HG02938 (cell line): ENCODE measurements around the gene TICAM1.
"Not testable (repeated sequence)": the region's sequence is repeated elsewhere in the genome, so short reads cannot be mapped to it uniquely, and the experiment has no call there.

ENCODE experiments used
- ATAC-seq: cut with Tn5 transposase; IDR thresholded peaks from one replicate; pipeline ENCODE4 v1.9.1; 2021; ENCODE audit warnings: mild to moderate bottlenecking, moderate library complexity; ENCODE audit not compliant: unreplicated experiment

TICAM1 gene

DNA sequence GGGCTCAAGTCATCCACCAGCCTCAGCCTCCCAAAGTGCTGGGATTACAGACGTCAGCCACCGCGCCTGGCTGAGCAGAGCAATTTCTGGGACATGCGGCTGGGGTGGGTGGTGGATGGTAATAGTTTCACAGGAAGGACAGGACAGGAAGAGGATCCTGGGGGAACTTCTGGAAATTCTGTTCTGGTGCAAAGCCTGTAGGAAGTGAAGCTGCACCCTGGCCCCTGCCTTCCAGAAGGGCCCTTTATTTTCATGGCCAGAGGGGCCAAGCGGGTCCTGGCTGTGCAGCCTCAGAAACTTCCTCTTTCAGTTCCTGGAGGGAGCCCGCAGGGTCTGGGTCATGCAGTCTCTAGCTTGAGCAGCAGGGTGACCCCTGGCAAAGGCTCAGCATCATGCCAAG lies 24.3 kb downstream of the TICAM1 start:
- ATAC-seq: no peak

DNA sequence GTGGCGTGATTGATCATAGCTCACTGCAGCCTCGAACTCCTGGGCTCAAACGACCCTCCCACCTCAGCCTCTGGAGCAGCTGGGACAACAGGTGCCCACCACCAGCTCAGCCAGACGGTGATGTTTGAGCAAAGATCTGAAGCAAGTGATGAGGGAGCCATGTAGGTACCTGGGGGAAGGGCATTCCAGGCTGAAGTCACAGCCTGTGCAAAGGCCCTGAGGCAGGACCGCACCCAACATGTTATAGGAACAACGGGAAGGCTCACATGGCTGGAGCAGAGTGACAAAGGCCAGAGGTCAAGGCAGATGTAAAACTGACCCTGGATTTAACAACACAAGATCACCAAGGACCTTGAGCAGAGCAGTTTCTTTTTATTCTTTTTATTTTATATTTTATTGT lies 25.1 kb downstream of the TICAM1 start:
- no peak for ATAC-seq

DNA sequence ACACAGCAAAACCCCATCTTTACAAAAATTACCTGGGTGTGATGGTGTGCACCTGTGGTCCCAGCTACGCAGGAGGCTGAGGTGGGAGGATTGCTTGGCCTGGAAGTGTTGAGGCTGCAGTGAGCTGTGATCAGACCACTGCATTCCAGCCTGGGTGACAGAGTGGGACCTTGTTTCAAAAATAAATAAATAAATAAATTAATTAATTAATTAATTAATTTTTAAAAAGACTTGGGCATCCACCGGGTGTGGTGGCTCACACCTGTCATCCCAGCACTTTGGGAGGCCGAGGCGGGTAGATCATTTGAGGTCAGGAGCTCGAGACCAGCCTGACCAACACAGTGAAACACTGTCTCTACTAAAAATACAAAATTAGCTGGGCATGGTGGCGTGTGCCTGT lies 26.4 kb downstream of the TICAM1 start:
- not testable (repeated sequence) for ATAC-seq

DNA sequence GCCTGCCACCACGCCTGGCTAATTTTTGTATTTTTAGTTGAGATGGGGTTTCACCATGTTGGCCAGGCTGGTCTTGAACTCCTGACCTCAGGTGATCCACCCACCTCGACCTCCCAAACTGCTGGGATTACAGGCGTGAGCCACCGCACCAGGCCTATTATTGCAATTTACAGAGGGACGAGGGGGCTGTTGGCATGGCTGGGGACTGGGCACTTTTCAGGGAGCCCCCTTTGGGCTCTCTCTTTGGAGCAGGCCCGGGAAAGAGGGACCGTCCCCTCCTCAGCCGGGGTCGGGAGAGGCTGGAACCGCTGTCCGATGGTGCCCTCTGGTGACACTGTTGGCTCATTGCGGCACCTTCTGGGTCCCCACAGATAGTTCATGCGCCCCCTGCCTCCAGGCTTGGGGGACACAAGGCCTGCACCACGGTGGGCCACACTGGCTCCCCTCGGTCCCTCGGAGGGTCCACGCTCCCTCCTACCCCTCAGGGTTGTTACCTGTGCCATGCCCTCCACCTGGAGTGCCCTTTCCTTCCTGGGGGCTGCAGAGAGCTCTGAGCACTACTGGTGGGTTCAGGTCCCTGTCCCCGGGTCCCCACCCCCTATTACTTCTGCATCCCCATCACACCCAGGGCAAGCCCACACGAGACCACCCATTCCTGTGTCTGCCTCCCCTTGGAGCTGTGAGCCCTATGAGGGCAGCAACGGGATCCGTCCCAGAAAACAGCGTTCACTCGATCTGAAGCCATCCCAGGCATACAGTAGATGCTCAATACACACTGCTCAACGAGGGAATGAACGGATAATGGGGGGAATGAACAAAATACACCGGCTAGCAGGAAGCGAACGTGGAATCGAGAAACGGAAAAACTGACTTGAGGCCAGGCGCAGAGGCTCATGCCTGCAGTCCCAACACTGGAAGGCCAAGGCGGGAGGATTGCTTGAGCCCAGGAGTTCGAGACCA lies 27.5 kb downstream of the TICAM1 start:
- ATAC-seq: no peak

DNA sequence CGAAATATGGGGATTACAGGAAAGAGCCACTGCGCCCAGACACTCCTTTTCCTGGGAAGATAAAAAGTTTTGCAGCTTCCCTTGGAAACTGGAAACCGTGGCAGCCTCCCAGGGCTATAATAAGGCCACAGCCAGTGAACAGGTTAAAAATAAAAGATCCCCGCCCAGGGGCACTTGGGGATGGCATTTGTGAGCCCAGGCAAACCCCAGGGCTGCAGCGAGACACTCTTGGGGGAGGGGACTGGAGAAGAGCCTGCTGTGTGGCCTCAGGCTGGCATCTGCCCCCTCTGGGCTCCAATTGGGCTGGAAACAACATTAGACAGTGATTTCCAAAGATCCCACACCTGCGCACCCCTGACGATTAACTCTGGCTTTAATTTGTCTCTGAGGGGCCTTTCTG lies 28.8 kb downstream of the TICAM1 start:
- ATAC-seq: no peak

DNA sequence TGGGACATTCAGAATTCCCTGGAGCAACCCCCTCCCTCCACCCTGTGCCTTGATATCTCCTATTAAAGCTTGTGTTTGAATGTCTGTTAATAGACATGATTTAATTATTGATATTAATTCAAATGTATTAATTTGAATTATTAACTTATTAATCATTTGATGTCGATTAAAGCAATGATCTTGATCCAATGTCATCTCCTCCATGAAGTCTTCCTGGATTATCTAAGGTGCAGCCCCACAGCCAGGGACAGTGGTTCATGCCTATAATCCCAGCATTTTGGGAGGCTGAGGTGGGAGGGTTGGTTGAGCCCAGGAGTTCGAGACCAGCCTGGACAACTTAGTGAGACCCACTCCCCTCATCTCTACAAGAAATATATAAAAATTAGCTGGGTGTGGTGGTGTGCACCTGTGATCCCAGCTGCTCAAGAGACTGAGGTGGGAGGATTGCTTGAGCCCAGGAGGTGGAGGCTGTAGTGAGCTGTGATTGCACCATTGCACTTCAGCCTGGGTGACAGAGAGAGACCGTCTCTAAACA lies 30.4 kb downstream of the TICAM1 start:
- no peak for ATAC-seq

DNA sequence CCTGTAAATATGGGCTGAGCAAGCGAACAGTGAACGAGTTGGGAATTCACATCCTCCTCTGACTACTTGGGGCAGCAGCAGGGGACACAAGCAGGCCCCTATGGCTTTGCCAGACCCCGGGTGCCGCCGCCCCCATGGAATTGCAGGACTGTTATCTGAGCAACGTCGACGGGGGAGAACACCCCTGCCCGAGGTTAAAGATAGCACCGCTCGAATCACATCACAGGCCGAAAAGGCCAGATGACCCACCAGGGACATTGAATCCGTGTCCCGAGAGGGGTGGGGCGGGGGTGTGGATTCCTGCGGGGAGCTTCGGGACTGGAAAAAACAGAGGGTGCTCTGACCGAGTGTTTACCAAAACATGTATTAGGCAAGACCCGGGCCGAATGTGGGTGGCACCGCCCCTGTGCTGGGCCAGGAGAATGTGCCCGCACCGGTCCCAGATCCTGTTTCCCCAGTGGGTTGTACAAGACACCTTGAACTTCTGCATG lies 30.9 kb downstream of the TICAM1 start:
- ATAC-seq: no peak

DNA sequence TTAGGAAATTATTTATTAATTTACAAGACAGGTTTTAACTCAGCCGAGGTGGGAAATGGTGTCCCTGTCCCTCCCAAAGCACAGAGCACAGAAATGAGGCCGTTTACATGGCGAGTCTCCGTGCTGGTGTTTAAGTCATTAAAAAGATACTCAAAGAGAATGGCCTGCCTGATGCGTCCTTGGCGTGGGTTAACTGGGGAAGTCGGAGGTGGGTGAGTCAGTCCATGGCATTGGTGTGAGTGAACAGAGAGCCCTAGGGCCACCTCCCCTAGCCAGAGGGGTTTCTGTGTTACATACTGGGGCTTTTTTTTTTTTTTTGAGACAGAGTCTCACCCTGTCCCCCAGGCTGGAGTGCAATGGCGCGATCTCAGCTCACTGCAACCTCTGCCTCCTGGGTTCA lies 36.1 kb downstream of the TICAM1 start:
- ATAC-seq: no peak

DNA sequence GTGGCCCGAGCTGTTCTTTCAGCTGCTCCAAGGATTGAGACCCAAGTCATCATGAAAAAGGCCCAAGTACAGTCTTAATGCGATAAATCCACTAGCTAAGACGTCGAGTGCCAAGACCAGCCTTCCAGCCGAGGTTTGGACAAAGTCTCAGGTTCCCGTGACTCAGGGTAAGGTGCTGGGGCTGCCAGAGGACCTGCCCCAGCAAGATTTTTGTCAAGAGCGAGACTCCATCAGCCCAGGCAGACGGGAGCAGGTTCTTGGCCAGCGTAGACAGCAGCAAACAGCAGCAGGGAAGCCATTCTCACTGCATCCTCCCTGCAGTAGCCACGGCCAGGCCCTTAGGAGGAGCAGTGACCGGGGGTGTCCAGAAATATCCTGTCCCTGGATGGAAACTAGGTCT lies 36.5 kb downstream of the TICAM1 start:
- ATAC-seq: no peak

DNA sequence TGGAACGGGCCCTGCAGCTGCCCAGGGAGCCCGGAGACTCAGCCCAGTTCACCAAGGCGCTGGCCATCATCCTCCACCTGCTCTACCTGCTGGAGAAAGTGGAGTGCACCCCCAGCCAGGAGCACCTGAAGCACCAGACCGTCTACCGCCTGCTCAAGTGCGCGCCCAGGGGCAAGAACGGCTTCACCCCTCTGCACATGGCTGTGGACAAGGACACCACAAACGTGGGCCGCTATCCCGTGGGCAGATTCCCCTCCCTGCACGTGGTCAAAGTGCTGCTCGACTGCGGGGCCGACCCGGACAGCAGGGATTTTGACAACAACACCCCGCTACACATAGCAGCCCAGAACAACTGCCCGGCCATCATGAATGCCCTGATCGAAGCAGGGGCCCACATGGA lies 38.2 kb downstream of the TICAM1 start:
- ATAC-seq: not testable (repeated sequence)

DNA sequence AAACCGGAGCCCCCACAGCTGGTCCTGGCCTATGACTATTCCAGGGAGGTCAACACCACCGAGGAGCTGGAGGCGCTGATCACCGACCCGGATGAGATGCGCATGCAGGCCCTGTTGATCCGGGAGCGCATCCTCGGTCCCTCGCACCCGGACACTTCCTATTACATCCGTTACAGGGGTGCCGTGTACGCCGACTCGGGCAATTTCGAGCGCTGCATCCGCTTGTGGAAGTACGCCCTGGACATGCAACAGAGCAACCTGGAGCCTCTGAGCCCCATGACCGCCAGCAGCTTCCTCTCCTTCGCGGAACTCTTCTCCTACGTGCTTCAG lies 38.7 kb downstream of the TICAM1 start:
- ATAC-seq: not testable (repeated sequence)

DNA sequence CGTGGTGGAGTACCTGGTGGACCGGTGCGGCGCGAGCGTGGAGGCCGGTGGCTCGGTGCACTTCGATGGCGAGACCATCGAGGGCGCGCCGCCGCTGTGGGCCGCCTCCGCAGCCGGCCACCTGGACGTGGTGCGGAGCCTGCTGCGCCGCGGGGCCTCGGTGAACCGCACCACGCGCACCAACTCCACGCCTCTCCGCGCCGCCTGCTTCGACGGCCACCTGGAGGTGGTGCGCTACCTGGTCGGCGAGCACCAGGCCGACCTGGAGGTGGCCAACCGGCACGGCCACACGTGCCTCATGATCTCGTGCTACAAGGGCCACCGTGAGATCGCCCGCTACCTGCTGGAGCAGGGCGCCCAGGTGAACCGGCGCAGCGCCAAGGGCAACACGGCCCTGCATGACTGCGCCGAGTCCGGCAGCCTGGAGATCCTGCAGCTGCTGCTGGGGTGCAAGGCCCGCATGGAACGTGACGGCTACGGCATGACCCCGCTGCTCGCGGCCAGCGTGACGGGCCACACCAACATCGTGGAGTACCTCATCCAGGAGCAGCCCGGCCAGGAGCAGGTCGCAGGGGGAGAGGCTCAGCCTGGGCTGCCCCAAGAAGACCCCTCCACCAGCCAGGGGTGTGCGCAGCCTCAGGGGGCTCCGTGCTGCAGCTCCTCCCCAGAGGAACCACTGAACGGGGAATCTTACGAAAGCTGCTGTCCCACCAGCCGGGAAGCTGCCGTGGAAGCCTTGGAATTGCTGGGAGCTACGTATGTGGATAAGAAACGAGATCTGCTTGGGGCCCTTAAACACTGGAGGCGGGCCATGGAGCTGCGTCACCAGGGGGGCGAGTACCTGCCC lies 39.3 kb downstream of the TICAM1 start:
- ATAC-seq: not testable (repeated sequence)

DNA sequence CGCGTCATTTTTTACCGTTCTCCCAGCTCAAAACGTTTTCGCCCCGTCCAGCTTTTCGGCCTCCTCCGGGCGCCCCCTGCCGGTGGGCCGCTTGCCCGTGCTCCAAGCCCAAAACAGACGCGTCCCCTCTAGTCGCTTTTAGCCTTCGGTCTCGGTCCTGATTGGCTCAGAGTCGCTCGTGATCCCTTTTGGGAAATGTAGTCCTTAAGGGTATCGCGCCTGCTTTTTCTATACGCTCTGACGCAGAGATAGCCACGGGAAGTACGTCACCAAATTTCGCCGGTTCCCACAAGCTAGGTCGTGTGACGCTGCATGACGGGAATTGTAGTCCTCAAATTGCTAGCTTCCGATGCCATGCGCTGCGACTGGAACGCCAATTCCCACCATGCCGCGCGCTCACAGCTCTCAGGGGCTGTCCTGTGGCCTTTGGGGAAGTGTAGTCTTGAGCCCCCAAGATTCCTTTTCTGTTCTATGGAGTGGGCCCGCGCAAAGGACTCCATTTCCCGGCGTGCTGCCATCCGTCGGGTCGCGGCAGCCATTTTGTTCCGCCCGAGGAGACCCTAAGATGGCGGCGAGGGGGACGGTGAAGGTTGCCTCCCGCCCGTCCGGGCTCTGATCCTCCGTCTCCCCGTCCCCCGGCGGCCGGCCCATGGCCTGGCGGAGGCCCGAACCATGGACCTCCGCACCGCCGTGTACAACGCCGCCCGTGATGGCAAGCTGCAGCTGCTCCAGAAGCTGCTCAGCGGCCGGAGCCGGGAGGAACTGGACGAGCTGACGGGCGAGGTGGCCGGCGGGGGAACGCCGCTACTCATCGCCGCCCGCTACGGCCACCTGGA lies 40.1 kb downstream of the TICAM1 start, which contains the start of gene FEM1A:
FEM1A (plus strand) TSS at position 552 of the 836 bp plus-strand sequence; CDS start at position 673, 121 bp downstream.
- peak; percentile 94 for ATAC-seq

DNA sequence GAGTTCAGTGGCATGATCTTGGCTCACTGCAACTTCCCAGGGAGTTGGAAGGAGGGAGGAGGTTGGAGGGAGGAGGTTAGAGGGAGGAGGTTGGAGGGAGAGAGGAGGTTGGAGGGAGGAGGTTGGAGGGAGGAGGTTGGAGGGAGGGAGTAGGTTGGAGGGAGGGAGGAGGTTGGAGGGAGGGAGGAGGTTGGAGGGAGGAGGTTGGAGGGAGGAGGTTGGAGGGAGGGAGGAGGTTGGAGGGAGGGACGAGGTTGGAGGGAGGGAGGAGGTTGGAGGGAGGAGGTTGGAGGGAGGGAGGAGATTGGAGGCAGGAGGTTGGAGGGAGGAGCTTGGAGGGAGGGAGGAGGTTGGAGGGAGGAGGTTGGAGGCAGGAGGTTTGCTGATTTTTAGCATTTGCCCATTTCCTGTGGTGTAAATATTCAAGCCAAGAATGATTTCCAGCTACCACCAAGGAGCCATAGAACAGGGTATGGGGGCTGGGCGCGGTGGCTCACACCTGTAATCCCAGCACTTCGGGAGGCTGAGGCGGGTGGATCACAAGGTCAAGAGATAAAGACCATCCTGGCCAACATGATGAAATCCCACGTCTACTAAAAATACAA lies 45.0 kb downstream of the TICAM1 start:
- not testable (repeated sequence) for ATAC-seq

DNA sequence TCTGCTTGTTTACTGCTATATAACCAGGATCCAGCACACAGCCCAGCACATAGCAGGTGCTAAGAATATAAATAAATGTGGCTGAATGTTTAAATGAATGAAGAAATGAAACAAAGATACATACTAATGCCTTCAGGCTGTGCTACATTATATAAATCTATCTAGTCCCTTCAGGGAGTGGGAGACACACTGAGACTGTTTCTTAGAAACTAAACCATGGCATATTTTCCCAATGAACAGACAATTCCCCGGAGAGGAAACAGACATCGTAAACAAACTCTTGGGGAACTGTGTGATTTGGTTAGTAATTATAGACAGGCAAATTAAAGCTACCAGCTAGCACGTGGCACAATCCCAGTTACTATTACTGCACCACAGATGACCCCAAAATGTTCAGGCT lies 49.7 kb downstream of the TICAM1 start:
- no peak for ATAC-seq

DNA sequence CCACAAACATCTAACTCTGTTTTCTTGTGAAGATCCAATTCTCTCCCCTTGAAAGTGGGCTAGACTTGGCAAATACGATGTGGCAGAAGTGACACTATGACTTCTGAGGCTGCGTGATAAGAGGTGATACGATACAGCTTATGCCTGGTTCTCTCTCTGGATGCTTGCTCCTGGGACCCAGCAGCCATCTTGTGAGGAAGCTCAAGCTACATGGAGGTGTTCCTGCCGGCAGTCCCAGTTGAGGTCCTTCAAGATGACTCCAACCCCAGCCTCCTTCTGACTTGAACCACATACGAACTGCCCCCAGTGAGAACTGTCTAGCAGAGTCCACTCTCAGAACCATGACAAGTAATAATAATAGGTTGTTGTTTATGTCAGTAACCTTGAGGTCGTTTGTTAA lies 50.7 kb downstream of the TICAM1 start:
- ATAC-seq: no peak

DNA sequence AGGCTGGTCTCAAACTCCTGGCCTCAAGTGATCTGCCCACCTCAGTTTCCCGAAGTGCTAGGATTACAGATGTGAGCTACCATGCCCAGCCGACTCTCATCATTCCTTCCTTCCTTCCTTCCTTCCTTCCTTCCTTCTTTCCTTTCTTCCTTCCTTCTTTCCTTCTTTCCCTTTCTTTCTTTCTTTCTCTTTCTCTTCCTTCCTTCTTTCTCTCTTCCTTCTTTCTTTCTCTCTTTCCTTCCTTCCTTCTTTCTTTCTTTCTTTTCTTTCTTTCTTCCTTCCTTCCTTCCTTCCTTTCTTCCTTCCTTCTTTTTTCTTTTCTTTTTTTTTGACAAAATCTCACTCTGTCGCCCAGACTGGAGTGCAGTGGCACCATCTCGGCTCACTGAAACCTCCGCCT lies 53.4 kb downstream of the TICAM1 start:
- ATAC-seq: not testable (repeated sequence)

DNA sequence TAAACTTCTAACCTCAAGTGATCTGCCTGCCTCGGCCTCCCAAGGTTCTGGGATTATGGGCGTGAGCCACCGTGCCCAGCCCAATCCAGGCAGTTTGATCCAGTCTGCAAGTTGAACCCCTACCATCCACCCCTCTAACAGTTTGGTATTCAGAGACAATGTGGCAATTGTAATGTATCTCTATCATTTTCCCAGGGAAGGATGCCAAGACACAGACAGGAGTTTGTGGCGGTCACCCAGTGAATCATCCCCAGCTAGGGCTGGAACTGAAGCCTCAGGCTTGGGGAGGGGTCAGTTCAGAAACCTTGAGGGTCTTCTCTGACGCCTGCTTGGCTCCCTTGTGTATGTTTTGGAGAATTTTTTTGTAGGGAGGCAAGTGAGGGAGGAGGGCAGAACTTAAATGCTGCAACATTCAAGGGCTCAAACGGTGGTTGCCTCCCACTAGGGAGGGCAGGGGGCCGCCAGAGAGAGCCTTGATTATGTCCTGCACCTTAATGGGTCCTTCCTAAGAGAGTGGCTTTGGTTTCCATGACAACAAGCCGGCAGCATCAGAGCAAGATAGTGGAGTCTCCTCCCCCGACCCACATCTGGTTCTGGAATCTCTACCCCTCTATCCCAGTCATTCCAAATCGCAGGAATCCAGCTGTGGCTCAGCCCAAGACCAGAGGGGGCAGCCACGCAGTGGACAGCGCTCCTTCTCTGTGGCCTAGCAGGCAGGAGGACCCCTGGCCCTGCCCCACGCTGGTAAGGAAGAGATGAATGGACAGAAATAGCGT lies 54.9 kb downstream of the TICAM1 start:
- ATAC-seq: no peak

DNA sequence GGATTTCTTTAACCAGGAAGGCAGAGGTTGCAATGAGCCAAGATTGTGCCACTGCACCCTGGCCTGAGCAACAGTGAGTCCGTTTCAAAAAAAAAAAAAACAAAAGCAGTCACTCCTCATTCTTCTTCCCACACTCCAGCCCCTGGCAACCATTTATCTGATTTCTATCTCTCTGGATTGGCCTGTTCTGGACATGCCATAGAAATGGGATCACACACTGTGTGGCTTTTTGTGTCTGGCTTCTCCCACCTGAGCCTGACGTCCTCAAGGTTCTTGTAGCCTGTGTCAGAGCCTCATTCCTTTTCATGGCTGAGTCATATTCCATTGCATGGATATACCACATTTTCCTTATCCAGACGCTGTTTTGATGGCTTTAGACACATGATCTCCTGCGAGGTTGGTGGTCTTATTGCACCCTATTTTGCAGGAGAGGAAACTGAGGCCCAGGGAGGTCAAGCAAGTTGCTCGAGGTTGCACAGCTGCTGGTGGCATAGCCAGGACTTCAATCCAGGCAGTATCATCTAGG lies 55.8 kb downstream of the TICAM1 start:
- no peak for ATAC-seq
